H1 (cell line): ENCODE data around the gene PDYN. TPM values are rescaled to one million over a fixed set of nuclear protein-coding genes. Genes with fewer than 3 reads are reported as not detected.

Experiments used
- ASH2L ChIP-seq: fragments of 200-600, 300-600 bp; sonication (generic); IDR thresholded peaks from one replicate; pipeline ENCODE4 v1.7.1; 2017; ENCODE audit warnings: low read length
- ATF3 ChIP-seq: IDR thresholded peaks from 2 replicates; pipeline ENCODE4 v1.6.1; 2011; ENCODE audit warnings: low read depth, mild to moderate bottlenecking, low read length; ENCODE audit not compliant: insufficient read depth
- BACH1 ChIP-seq: IDR thresholded peaks from 2 replicates; pipeline ENCODE4 v1.6.1; 2012; ENCODE audit warnings: low read length, improper control_type of control experiment
- CBX5 ChIP-seq: fragments of 300-800, 300-1000 bp; sonication (generic); IDR thresholded peaks from 2 replicates; pipeline ENCODE4 v1.7.1; 2016; ENCODE audit warnings: antibody characterized with exemption, low read length, low read depth
- CBX8 ChIP-seq: fragments of 300-800, 300-1000 bp; sonication (generic); IDR thresholded peaks from 2 replicates; pipeline ENCODE4 v1.7.1; 2016; ENCODE audit warnings: low read depth, low read length, borderline replicate concordance
- CREB1 ChIP-seq: IDR thresholded peaks from 2 replicates; pipeline ENCODE4 v1.6.1; 2012; ENCODE audit warnings: inconsistent platforms
- CTBP2 ChIP-seq: IDR thresholded peaks from 2 replicates; pipeline ENCODE4 v1.7.0; 2011; ENCODE audit warnings: borderline replicate concordance, mild to moderate bottlenecking, moderate library complexity, mixed read lengths, low read length; ENCODE audit not compliant: insufficient read depth, insufficient read length
- E2F6 ChIP-seq: IDR thresholded peaks from 2 replicates; pipeline ENCODE4 v1.6.1; 2012; ENCODE audit warnings: inconsistent platforms
- EGR1 ChIP-seq: IDR thresholded peaks from 2 replicates; pipeline ENCODE4 v1.6.1; 2011; ENCODE audit warnings: low read depth, low read length, borderline replicate concordance
- GABPA ChIP-seq: IDR thresholded peaks from 2 replicates; pipeline ENCODE4 v1.6.1; 2011; ENCODE audit warnings: mild to moderate bottlenecking, low read length, moderate library complexity, borderline replicate concordance; ENCODE audit not compliant: insufficient read depth
- GTF2F1 ChIP-seq: IDR thresholded peaks from 2 replicates; pipeline ENCODE4 v1.6.1; 2012; ENCODE audit warnings: low read depth, low read length, improper control_type of control experiment, borderline replicate concordance
- HDAC6 ChIP-seq: IDR thresholded peaks from one replicate; pipeline ENCODE4 v1.7.1; 2012; ENCODE audit warnings: low read depth, mild to moderate bottlenecking, inconsistent platforms, low read length, moderate library complexity
- JUND ChIP-seq: IDR thresholded peaks from 2 replicates; pipeline ENCODE4 v1.6.1; 2011; ENCODE audit warnings: mild to moderate bottlenecking, improper control_type of control experiment, low read length
- MAX ChIP-seq: IDR thresholded peaks from 2 replicates; pipeline ENCODE4 v1.6.1; 2012; ENCODE audit warnings: inconsistent platforms
- POLR2AphosphoS5 ChIP-seq: IDR thresholded peaks from 2 replicates; pipeline ENCODE4 v1.6.1; 2011; ENCODE audit warnings: low read depth, low read length
- RFX5 ChIP-seq: IDR thresholded peaks from 2 replicates; pipeline ENCODE4 v1.6.1; 2011; ENCODE audit warnings: low read depth, low read length, improper control_type of control experiment, borderline replicate concordance
- RNF2 ChIP-seq: fragments of 200-900, 300-1000 bp; sonication (generic); IDR thresholded peaks from 2 replicates; pipeline ENCODE4 v1.7.1; 2016; ENCODE audit warnings: borderline replicate concordance, low read depth, mild to moderate bottlenecking, antibody characterized with exemption, low read length; ENCODE audit not compliant: poor library complexity, severe bottlenecking; ENCODE audit errors: missing control alignments
- SIX5 ChIP-seq: IDR thresholded peaks from 2 replicates; pipeline ENCODE4 v1.6.1; 2011; ENCODE audit warnings: mild to moderate bottlenecking, low read depth, low read length
- SP4 ChIP-seq: IDR thresholded peaks from 2 replicates; pipeline ENCODE4 v1.6.1; 2012; ENCODE audit warnings: low read length, inconsistent platforms
- SRF ChIP-seq: IDR thresholded peaks from 2 replicates; pipeline ENCODE4 v1.6.1; 2011; ENCODE audit warnings: mild to moderate bottlenecking, low read depth, low read length, moderate library complexity
- TAF1 ChIP-seq: IDR thresholded peaks from 2 replicates; pipeline ENCODE4 v1.6.1; 2011; ENCODE audit warnings: mild to moderate bottlenecking, low read depth, low read length
- TAF7 ChIP-seq: optimal IDR thresholded peaks from 2 replicates; pipeline ENCODE3; 2011; ENCODE audit warnings: low read depth, mild to moderate bottlenecking, inconsistent platforms, low read length, moderate library complexity, borderline replicate concordance
- ZNF274 ChIP-seq: IDR thresholded peaks from 2 replicates; pipeline ENCODE4 v1.7.0; 2012; ENCODE audit warnings: low read length, borderline replicate concordance; ENCODE audit errors: extremely low read depth
- polyA plus RNA-seq, 7 experiments: library from polyadenylated mRNA; depleted of rRNA in 3 of 7; stranded (reverse) in 5 of 7; unstranded in 2 of 7; fragments of >200 nt in 5 of 7; fragments of 200-250 nt in 2 of 7; gene quantifications; 1 replicate in 5 of 7; 2 replicates in 1 of 7; 4 replicates in 1 of 7; pipeline versions ENCODE4 v1.2.1 to v1.2.3, GENCODE V29; 2011 to 2013; ENCODE audit warnings: missing spikeins in 2 of 7, mixed read lengths in 2 of 7
- total RNA-seq: library from RNA; stranded (reverse); fragmentation: NEBNext Ultra II Directional; extraction: Animal tissue kit (Norgen Biotek cat#: 25700); gene quantifications from 2 replicates; pipeline ENCODE4 v1.2.1, GENCODE V29; 2021

PDYN gene
- total and polyA plus RNA-seq, 2 of the 8 experiments (the other 6 are each of a cell fraction or from before 2014, with no cell fraction given), result 0.54 to 0.60 TPM

- TF ChIP-seq GABPA, result no peak
- TF ChIP-seq MAX, result peak; percentile 99
- TF ChIP-seq POLR2AphosphoS5, result no peak
- TF ChIP-seq CBX5, result no peak
- TF ChIP-seq SRF, result no peak
- TF ChIP-seq GTF2F1, result no peak
- TF ChIP-seq CREB1, result peak; percentile 72
- TF ChIP-seq JUND, result no peak
- peak; percentile 74 for TF ChIP-seq E2F6
- peak; percentile 54; the same call in 1 of the 2 replicates for TF ChIP-seq ATF3
- no peak for TF ChIP-seq RNF2
- no peak for TF ChIP-seq RFX5
- TF ChIP-seq SP4, result peak; percentile 65; the same call in 1 of the 2 replicates
- TF ChIP-seq EGR1, result peak; percentile 81; the same call in 1 of the 2 replicates
- TF ChIP-seq TAF7, result no peak
- 0 out of 2 replicates have a peak, but pooled peaks have one; percentile 35 for TF ChIP-seq TAF1
- TF ChIP-seq BACH1, result no peak
- no peak for TF ChIP-seq CTBP2
- no peak for TF ChIP-seq ASH2L
- TF ChIP-seq ZNF274, result no peak
- TF ChIP-seq CBX8, result no peak
- no peak for TF ChIP-seq HDAC6
- no peak for TF ChIP-seq SIX5
Measured at GRCh38 chr20:1965520-1966351, 28.1 kb downstream of the PDYN start (continued).
